Duodenal mucosa (tissue), 2 donors: ENCODE results near the gene CFAP119.

Experiments used
- H3K27ac ChIP-seq: one replicate; pipeline ENCODE4 v1.7.0; 2013; ENCODE audit warnings: low read depth, low read length
- H3K27me3 ChIP-seq, 2 donors: one replicate each; pipeline ENCODE4 v1.7.0; 2013; ENCODE audit warnings: low read length in 2 of 2, control low read depth in 1 of 2; ENCODE audit not compliant: insufficient read depth in 2 of 2, control insufficient read depth in 1 of 2
- H3K36me3 ChIP-seq, 2 donors: one replicate each; pipeline ENCODE4 v1.7.0; 2013; ENCODE audit warnings: low read length in 2 of 2, control low read depth in 1 of 2; ENCODE audit not compliant: insufficient read depth in 2 of 2, control insufficient read depth in 1 of 2
- H3K4me1 ChIP-seq, 2 donors: one replicate each; pipeline ENCODE4 v1.7.0; 2013; ENCODE audit warnings: low read length in 2 of 2, control low read depth in 1 of 2; ENCODE audit not compliant: insufficient read depth in 2 of 2, control insufficient read depth in 1 of 2
- H3K4me3 ChIP-seq, 2 donors: one replicate each; pipeline ENCODE4 v1.7.0; 2013; ENCODE audit warnings: low read length in 2 of 2, low read depth in 1 of 2
- H3K9ac ChIP-seq, 2 donors: one replicate each; pipeline ENCODE4 v1.7.0; 2013; ENCODE audit warnings: low read length in 2 of 2, low read depth in 1 of 2
- H3K9me3 ChIP-seq, 2 donors: one replicate each; pipeline ENCODE4 v1.7.0; 2013; ENCODE audit warnings: low read length in 2 of 2, control low read depth in 1 of 2; ENCODE audit not compliant: control insufficient read depth in 1 of 2

CFAP119 gene

DNA sequence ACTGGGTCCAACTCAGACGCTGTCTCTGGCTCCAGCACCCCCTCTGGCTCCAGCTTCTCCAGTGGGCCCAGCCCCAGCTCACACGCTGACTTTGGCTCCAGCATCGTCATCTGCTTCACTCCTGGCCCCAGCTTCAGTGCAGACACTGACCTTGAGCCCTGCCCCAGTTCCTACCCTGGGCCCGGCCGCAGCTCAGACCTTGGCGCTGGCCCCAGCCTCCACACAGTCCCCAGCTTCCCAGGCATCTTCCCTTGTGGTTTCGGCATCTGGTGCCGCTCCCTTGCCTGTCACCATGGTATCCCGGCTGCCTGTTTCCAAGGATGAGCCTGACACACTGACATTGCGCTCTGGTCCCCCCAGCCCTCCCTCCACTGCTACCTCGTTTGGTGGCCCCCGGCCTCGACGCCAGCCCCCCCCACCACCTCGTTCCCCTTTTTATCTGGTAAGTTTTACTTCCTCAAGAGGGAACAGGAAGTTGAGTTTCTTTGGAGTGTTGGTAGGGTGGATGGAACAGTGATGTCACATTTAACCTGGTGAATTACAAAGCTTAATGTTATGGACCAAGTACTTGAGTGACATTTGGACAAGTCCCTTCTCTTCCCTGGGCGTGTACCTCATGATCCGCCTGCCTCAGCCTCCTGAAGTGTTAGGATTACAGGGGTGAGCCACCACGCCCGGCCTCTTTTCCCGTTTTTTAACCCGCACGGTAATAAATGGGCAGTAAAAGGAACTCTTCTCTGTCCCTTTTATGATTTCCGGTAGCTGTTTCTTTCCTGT lies 37.0 kb downstream of the CFAP119 start:
- no peaks in the 10 kb centered on the region for H3K9me3 ChIP-seq
- no peak overlapping the region for H3K27ac ChIP-seq
- no peak overlapping the region for H3K9ac ChIP-seq
- peaks cover 26 to 32% of the 10 kb centered on the region in 2 donors for H3K4me1 ChIP-seq
- H3K4me3 ChIP-seq = no peak overlapping the region
- no peaks in the 10 kb centered on the region for H3K27me3 ChIP-seq
- H3K36me3 ChIP-seq = peaks cover 62 to 74% of the 10 kb centered on the region in 2 donors

DNA sequence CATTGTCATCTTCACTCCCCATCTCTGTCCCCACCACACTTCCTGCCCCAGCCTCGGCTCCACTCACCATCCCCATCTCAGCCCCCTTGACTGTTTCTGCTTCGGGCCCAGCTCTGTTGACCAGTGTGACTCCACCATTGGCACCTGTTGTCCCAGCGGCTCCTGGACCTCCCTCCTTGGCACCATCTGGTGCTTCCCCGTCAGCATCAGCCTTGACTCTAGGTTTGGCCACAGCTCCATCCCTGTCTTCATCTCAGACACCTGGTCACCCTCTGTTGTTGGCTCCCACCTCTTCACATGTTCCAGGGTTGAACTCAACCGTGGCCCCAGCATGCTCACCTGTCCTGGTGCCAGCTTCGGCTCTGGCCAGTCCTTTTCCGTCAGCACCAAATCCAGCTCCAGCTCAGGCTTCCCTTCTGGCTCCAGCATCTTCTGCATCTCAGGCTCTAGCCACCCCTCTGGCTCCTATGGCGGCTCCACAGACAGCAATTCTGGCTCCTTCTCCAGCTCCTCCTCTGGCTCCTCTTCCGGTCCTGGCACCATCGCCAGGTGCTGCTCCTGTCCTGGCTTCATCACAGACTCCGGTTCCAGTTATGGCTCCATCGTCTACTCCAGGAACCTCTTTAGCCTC lies 38.0 kb downstream of the CFAP119 start:
- H3K4me1 ChIP-seq = peaks cover 18 to 23% of the 10 kb centered on the region in 2 donors
- no peak overlapping the region for H3K4me3 ChIP-seq
- no peaks in the 10 kb centered on the region for H3K9me3 ChIP-seq
- H3K27ac ChIP-seq = no peak overlapping the region
- no peak overlapping the region for H3K9ac ChIP-seq
- no peaks in the 10 kb centered on the region for H3K27me3 ChIP-seq
- H3K36me3 ChIP-seq = peaks cover 60 to 71% of the 10 kb centered on the region in 2 donors

GRCh38 chr16:30722916-30723315 lies 38.9 kb downstream of the CFAP119 start:
- H3K4me1 ChIP-seq = peaks cover 11 to 15% of the 10 kb centered on the region in 2 donors
- H3K27ac ChIP-seq = no peak overlapping the region
- H3K4me3 ChIP-seq = no peak overlapping the region
- peaks cover 58 to 76% of the 10 kb centered on the region in 2 donors for H3K36me3 ChIP-seq
- H3K27me3 ChIP-seq = no peaks in the 10 kb centered on the region
- H3K9me3 ChIP-seq = no peaks in the 10 kb centered on the region
- H3K9ac ChIP-seq = no peak overlapping the region

- no peak overlapping the region for H3K4me3 ChIP-seq
- H3K27me3 ChIP-seq = no peaks in the 10 kb centered on the region
- no peaks in the 10 kb centered on the region for H3K9me3 ChIP-seq
- H3K4me1 ChIP-seq = peaks cover 11 to 15% of the 10 kb centered on the region in 2 donors
- no peak overlapping the region for H3K9ac ChIP-seq
- no peak overlapping the region for H3K27ac ChIP-seq
- peaks cover 58 to 80% of the 10 kb centered on the region in 2 donors for H3K36me3 ChIP-seq
These were observed 39.4 kb downstream of the CFAP119 start for GRCh38 chr16:30722443-30722842.

GRCh38 chr16:30721606-30722005 lies 40.3 kb downstream of the CFAP119 start:
- Histone ChIP-seq H3K27ac (no peak overlapping the region), H3K9me3 (no peaks in the 10 kb centered on the region), H3K36me3 (peaks cover 62 to 84% of the 10 kb centered on the region in 2 donors), H3K27me3 (no peaks in the 10 kb centered on the region), H3K4me1 (peaks cover 11 to 15% of the 10 kb centered on the region in 2 donors), H3K4me3 (no peak overlapping the region), H3K9ac (no peak overlapping the region)

- H3K9ac ChIP-seq = no peak overlapping the region
- no peak overlapping the region for H3K4me3 ChIP-seq
- no peaks in the 10 kb centered on the region for H3K9me3 ChIP-seq
- H3K4me1 ChIP-seq = peaks cover 11 to 15% of the 10 kb centered on the region in 2 donors
- H3K27ac ChIP-seq = no peak overlapping the region
- H3K36me3 ChIP-seq = peaks cover 66 to 88% of the 10 kb centered on the region in 2 donors
- no peaks in the 10 kb centered on the region for H3K27me3 ChIP-seq
These were observed 40.7 kb downstream of the CFAP119 start for GRCh38 chr16:30721167-30721566.

DNA sequence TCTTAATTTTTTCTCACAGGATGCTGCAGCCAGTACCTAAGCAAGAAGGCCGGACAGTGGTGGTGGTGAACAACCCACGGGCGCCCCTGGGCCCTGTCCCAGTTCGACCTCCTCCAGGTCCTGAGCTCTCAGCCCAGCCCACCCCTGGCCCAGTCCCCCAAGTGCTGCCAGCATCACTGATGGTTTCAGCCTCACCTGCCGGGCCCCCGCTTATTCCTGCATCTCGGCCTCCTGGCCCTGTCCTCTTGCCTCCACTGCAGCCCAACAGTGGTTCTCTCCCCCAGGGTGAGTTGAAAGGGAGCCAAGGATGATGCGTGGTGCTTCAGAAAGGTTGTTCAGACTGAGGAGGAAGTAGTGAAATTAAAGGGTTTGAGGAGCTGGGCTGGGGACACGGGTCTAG lies 41.2 kb downstream of the CFAP119 start:
- H3K27me3 ChIP-seq = no peaks in the 10 kb centered on the region
- peaks cover 11 to 15% of the 10 kb centered on the region in 2 donors for H3K4me1 ChIP-seq
- H3K27ac ChIP-seq = no peak overlapping the region
- peaks cover 71 to 93% of the 10 kb centered on the region in 2 donors for H3K36me3 ChIP-seq
- no peak overlapping the region for H3K9ac ChIP-seq
- H3K4me3 ChIP-seq = no peak overlapping the region
- no peaks in the 10 kb centered on the region for H3K9me3 ChIP-seq

DNA sequence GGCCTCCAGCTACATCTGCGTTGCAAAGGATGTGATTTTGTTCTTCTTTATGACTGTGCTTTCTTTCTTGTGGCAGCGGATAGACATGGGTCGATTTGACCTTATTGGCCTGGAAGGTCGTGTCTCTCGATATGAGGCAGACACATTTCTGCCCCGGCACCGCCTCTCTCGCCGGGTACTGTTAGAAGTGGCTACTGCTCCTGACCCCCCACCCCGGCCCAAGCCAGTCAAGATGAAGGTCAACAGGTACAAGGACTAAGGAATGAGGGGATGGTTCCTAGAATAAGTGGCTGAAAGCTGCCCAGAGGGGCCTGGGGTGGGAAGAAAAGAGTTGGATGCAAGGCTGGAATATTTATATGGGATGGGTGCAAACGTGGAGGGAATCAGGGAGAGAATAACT lies 41.8 kb downstream of the CFAP119 start:
- Histone ChIP-seq H3K4me3 (no peak overlapping the region), H3K27ac (no peak overlapping the region), H3K27me3 (no peaks in the 10 kb centered on the region), H3K36me3 (peaks cover 71 to 92% of the 10 kb centered on the region in 2 donors), H3K9me3 (no peaks in the 10 kb centered on the region), H3K9ac (no peak overlapping the region), H3K4me1 (peaks cover 5 to 10% of the 10 kb centered on the region in 2 donors)

DNA sequence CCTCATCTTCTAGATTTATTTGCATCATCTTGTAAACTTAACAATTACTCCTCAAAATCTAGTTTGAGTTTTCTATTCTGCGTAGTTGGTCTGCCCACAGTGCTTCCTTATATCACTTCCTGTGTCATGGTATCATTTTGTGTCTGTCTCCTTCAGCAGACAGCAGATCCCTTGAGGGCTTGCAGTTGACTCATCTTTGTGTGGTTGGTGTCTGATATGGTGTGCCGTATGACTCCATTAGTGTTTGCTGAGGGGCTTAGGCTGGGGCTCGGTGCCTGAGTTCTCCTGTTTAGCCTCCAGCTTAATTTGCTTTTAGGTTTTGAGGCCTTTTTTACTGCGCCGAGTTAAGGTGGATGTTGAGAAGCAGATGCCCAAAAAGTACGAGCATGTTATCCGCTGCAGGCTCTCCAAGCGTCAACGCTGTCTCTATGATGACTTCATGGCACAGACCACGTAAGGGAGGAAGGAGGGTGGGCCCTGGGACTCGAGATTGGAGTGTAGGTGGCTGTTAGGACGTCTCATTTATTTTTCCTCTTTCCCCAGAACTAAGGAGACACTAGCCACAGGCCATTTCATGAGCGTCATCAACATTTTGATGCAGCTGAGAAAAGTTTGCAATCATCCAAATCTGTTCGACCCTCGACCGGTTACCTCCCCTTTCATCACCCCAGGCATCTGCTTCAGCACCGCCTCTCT lies 46.0 kb downstream of the CFAP119 start:
- no peak overlapping the region for H3K27ac ChIP-seq

GRCh38 chr16:30711712-30712111 lies 50.1 kb downstream of the CFAP119 start:
- Histone ChIP-seq H3K9me3 (no peaks in the 10 kb centered on the region), H3K27ac (no peak overlapping the region), H3K36me3 (peaks cover 77 to 93% of the 10 kb centered on the region in 2 donors), H3K27me3 (no peaks in the 10 kb centered on the region), H3K4me1 (no peaks in the 10 kb centered on the region), H3K9ac (no peak overlapping the region), H3K4me3 (no peak overlapping the region)

More for the DNA sequence above, 46.0 kb downstream of the CFAP119 start:
- no peaks in the 10 kb centered on the region for H3K9me3 ChIP-seq
- H3K36me3 ChIP-seq = peaks cover 61 to 86% of the 10 kb centered on the region in 2 donors
- H3K4me3 ChIP-seq = no peak overlapping the region
- H3K4me1 ChIP-seq = no peaks in the 10 kb centered on the region
- no peak overlapping the region for H3K9ac ChIP-seq
- no peaks in the 10 kb centered on the region for H3K27me3 ChIP-seq
